Ovary (tissue), 3 donors: Measurements from ENCODE around the gene IVD.

Experiments used
- EP300 ChIP-seq: sonication (generic); formaldehyde crosslinking; IDR thresholded peaks from one replicate; pipeline ENCODE4 v1.6.1; 2017; ENCODE audit warnings: antibody characterized with exemption
- POLR2A ChIP-seq: fragments of 450-650 bp; IDR thresholded peaks from one replicate; pipeline ENCODE4 v1.6.1; 2017; ENCODE audit warnings: antibody characterized with exemption, mild to moderate bottlenecking, moderate library complexity
- TF ChIP-seq, protein P1 (sequence below), 3 donors: fragments of 450-650 bp in 2 of 3; fragments of 200-600 bp in 1 of 3; IDR thresholded peaks; one replicate each; pipeline versions ENCODE4 v1.5.1 to v1.8.0; 2016 to 2022; ENCODE audit warnings: antibody characterized with exemption in 3 of 3, mild to moderate bottlenecking in 1 of 3
- donor health status: DM: no; HTN: no; CAD: no.

DNA sequence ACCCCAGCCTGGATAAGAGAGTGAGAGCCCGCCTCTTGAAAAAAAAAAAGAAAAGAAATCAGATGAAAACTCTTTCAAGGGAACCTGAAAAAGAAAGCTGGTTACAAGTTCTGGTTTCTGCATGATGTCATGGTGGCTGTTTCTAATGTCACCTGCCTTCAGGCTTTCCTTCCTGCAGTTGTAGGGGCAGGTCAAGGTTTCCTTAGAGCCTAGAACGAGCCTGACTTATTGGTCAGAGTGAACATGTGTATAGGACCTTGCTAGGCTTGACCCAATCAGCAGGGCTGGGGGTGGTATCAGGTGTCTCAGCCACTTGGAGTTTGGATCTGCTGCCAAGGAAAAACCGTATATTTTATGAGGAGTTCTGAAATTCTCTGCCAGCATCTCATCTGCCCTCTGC, 3.8 kb downstream of the IVD start:
- TF ChIP-seq POLR2A = no peak
- TF ChIP-seq, protein P1, sequence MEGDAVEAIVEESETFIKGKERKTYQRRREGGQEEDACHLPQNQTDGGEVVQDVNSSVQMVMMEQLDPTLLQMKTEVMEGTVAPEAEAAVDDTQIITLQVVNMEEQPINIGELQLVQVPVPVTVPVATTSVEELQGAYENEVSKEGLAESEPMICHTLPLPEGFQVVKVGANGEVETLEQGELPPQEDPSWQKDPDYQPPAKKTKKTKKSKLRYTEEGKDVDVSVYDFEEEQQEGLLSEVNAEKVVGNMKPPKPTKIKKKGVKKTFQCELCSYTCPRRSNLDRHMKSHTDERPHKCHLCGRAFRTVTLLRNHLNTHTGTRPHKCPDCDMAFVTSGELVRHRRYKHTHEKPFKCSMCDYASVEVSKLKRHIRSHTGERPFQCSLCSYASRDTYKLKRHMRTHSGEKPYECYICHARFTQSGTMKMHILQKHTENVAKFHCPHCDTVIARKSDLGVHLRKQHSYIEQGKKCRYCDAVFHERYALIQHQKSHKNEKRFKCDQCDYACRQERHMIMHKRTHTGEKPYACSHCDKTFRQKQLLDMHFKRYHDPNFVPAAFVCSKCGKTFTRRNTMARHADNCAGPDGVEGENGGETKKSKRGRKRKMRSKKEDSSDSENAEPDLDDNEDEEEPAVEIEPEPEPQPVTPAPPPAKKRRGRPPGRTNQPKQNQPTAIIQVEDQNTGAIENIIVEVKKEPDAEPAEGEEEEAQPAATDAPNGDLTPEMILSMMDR (IDR thresholded peaks at IDR 0.05) = no peak
- TF ChIP-seq EP300 = no peak
